K562 (cell line): Measurements from ENCODE around the gene SERPINE1. TPM values are rescaled to one million over a fixed set of nuclear protein-coding genes. Genes with fewer than 3 reads are reported as not detected.
A peak's percentile ranks its signal among the peaks of the same experiment; 100 is the strongest.

Source experiments
- ATF3 ChIP-seq, 2 experiments: fragments of 450-650 bp in 1 of 2; sonication (generic) in 1 of 2; formaldehyde crosslinking in 1 of 2; IDR thresholded peaks in 1 of 2; conservative IDR thresholded peaks in 1 of 2; 2 replicates each; pipeline versions ENCODE4 v1.6.1 to v1.8.1; 2016 to 2023; ENCODE audit warnings: mild to moderate bottlenecking in 2 of 2, moderate library complexity in 2 of 2, inconsistent platforms in 1 of 2, missing genetic modification reagents in 1 of 2
- ELF1 ChIP-seq: fragments of 200-800 bp; sonication (Bioruptor generic); IDR thresholded peaks from 2 replicates; pipeline ENCODE4 v1.6.1; 2016; ENCODE audit warnings: missing genetic modification characterization, missing compliant biosample characterization
- ETS2 ChIP-seq: IDR thresholded peaks from 2 replicates; pipeline ENCODE4 v1.6.1; 2016; ENCODE audit warnings: borderline replicate concordance, missing genetic modification characterization, mild to moderate bottlenecking, moderate library complexity, missing compliant biosample characterization; ENCODE audit not compliant: poor library complexity, severe bottlenecking
- HBP1 ChIP-seq: fragments of 450-650 bp; formaldehyde crosslinking; IDR thresholded peaks from 2 replicates; pipeline ENCODE4 v1.4.0; 2022; ENCODE audit warnings: missing genetic modification characterization
- HDAC1 ChIP-seq, 2 experiments: fragments of 450-650 bp; IDR thresholded peaks; 2 replicates each; pipeline ENCODE4 v1.6.1; 2016 to 2017; ENCODE audit warnings: inconsistent platforms in 1 of 2, mild to moderate bottlenecking in 1 of 2, moderate library complexity in 1 of 2
- HDAC3 ChIP-seq: fragments of 450-650 bp; IDR thresholded peaks from 2 replicates; pipeline ENCODE4 v1.6.1; 2018; ENCODE audit warnings: borderline replicate concordance, mild to moderate bottlenecking, moderate library complexity; ENCODE audit not compliant: partially characterized antibody
- KAT8 ChIP-seq: fragments of 450-650 bp; IDR thresholded peaks from 2 replicates; pipeline ENCODE4 v1.6.1; 2016; ENCODE audit warnings: low read depth, mild to moderate bottlenecking
- LEF1 ChIP-seq: fragments of 450-650 bp; IDR thresholded peaks from 2 replicates; pipeline ENCODE4 v1.6.1; 2016; ENCODE audit warnings: mild to moderate bottlenecking
- MTA1 ChIP-seq: fragments of 450-650 bp; IDR thresholded peaks from 2 replicates; pipeline ENCODE4 v1.6.1; 2017; ENCODE audit warnings: borderline replicate concordance
- NR0B1 ChIP-seq: fragments of 450-650 bp; IDR thresholded peaks from one replicate; pipeline ENCODE4 v1.6.1; 2018; ENCODE audit warnings: mild to moderate bottlenecking, moderate library complexity; ENCODE audit not compliant: partially characterized antibody
- PHF8 ChIP-seq: fragments of 200-600 bp; sonication (generic); IDR thresholded peaks from 2 replicates; pipeline ENCODE4 v1.6.1; 2012; ENCODE audit warnings: mixed run types, mild to moderate bottlenecking, inconsistent platforms, low read length, moderate library complexity, borderline replicate concordance
- SREBF2 ChIP-seq: sonication (generic); formaldehyde crosslinking; IDR thresholded peaks from 2 replicates; pipeline ENCODE4 v1.4.0; 2020; ENCODE audit warnings: mild to moderate bottlenecking, missing genetic modification reagents
- SRF ChIP-seq, 2 experiments: fragments of 250-450, 450-650 bp in 1 of 2; sonication (Bioruptor Pico) in 1 of 2; sonication (generic) in 1 of 2; formaldehyde crosslinking; IDR thresholded peaks; 2 replicates each; pipeline versions ENCODE4 v1.5.0 to v1.5.1; 2020 to 2022; ENCODE audit warnings: mild to moderate bottlenecking in 1 of 2, missing genetic modification reagents in 1 of 2
- STAT5B ChIP-seq: fragments of 250-450 bp; sonication (Bioruptor Pico); IDR thresholded peaks from 2 replicates; pipeline ENCODE4 v1.8.0; 2021; ENCODE audit warnings: mild to moderate bottlenecking, inconsistent platforms
- TEAD1 ChIP-seq, 2 experiments: fragments of 450-650 bp in 1 of 2; sonication (generic) in 1 of 2; formaldehyde crosslinking; IDR thresholded peaks; 2 replicates each; pipeline versions ENCODE4 v1.4.0 to v1.8.0; 2020 to 2022; ENCODE audit warnings: mild to moderate bottlenecking in 2 of 2, missing genetic modification reagents in 1 of 2
- TRIM28 ChIP-seq: fragments of 450-650 bp; IDR thresholded peaks from 2 replicates; pipeline ENCODE4 v1.6.1; 2017
- UBTF ChIP-seq, 2 experiments: IDR thresholded peaks; 2 replicates each; pipeline ENCODE4 v1.6.1; 2012; ENCODE audit warnings: improper control_type of control experiment in 2 of 2, low read depth in 2 of 2, low read length in 2 of 2, borderline replicate concordance in 1 of 2
- VEZF1 ChIP-seq: fragments of 200-800 bp; sonication (Bioruptor generic); IDR thresholded peaks from 2 replicates; pipeline ENCODE4 v1.6.1; 2017; ENCODE audit warnings: missing genetic modification characterization, missing compliant biosample characterization
- ZNF3 ChIP-seq: fragments of 250-450 bp; sonication (Bioruptor Pico); IDR thresholded peaks from 2 replicates; pipeline ENCODE4 v1.5.0; 2021; ENCODE audit warnings: mild to moderate bottlenecking, moderate library complexity
- polyA plus RNA-seq, 8 experiments: library from polyadenylated mRNA; depleted of rRNA in 4 of 8; stranded (reverse) in 5 of 8; unstranded in 3 of 8; fragments of >200 nt; fragmentation: Nextera tagmentation in 2 of 8; fragmentation: Illumina TruSeq in 1 of 8; extraction: Ambion mirVana in 2 of 8; extraction: Trizol in 1 of 8; gene quantifications; 2 replicates each; pipeline versions ENCODE4 v1.2.1 to v1.2.3, GENCODE V29; 2011 to 2014; ENCODE audit warnings: inconsistent platforms in 1 of 8, missing spikeins in 1 of 8
- total RNA-seq, 7 experiments: library from RNA; depleted of rRNA in 6 of 7; stranded (reverse); fragments of >200 nt in 6 of 7; fragmentation: Illumina TruSeq in 2 of 7; extraction: Trizol in 2 of 7; gene quantifications; 2 replicates each; pipeline versions ENCODE4 v1.2.1 to v1.2.3, GENCODE V29; 2011 to 2021; ENCODE audit warnings: low replicate concordance in 1 of 7

SERPINE1 gene
- total and polyA plus RNA-seq, 9 of the 15 experiments (the other 6 are each of a cell fraction or from before 2014, with no cell fraction given): 0.22 to 4.8 (median 0.91) TPM

GRCh38 chr7:101163279-101164070, 36.6 kb downstream of the SERPINE1 start (continued):
- TF ChIP-seq HDAC3: no peak
- no peak for TF ChIP-seq TEAD1 (CRISPR knock-in tag; IDR thresholded peaks at IDR 0.05)
- TF ChIP-seq UBTF (IDR thresholded peaks at IDR 0.05; ENCODE audit: borderline replicate concordance in 1 of 2, low read depth in 2 of 2, low read length in 2 of 2): 0 out of 4 replicates have a peak, but pooled peaks of 1 of the 2 experiments have one; percentile 66
- no peak for TF ChIP-seq HDAC1 (IDR thresholded peaks at IDR 0.05)
- TF ChIP-seq ATF3 (IDR thresholded peaks at IDR 0.05): no peak
- TF ChIP-seq ATF3 (CRISPR knock-in tag; conservative IDR thresholded peaks at IDR 0.05): no peak
- TF ChIP-seq ETS2 (tag): no peak
- TF ChIP-seq TRIM28: no peak
- peak; percentile 29; the same call in 1 of the 2 replicates for TF ChIP-seq PHF8
- no peak for TF ChIP-seq KAT8
- TF ChIP-seq STAT5B: no peak
- TF ChIP-seq VEZF1 (CRISPR knock-in tag): peak; percentile 79
- TF ChIP-seq NR0B1: no peak
- no peak for TF ChIP-seq SRF (CRISPR knock-in tag; IDR thresholded peaks at IDR 0.05)
- TF ChIP-seq ZNF3: no peak
- peak; percentile 55; the same call in 1 of the 2 replicates for TF ChIP-seq ELF1
- TF ChIP-seq HBP1 (CRISPR knock-in tag): peak; percentile 67; the same call in 1 of the 2 replicates
- TF ChIP-seq SREBF2: no peak
- TF ChIP-seq LEF1: no peak
- no peak for TF ChIP-seq MTA1
